ENCODE data around the gene CERS6.
A peak's percentile ranks its signal among the peaks of the same experiment; 100 is the strongest.

CERS6 gene

GRCh38 chr2:168443818-168444217 lies 12.3 kb upstream of the CERS6 start:
- DNase-seq (ENCODE audit: low spot score): no peak

GRCh38 chr2:168445960-168446359 lies 10.1 kb upstream of the CERS6 start:
- no peak for DNase-seq (ENCODE audit: low spot score)

- no peak for DNase-seq (ENCODE audit: low spot score)
Observed at GRCh38 chr2:168448980-168449379, 7.1 kb upstream of the CERS6 start.

- DNase-seq (ENCODE audit: low spot score): no peak
Observed at GRCh38 chr2:168449419-168449818, 6.7 kb upstream of the CERS6 start.

GRCh38 chr2:168450171-168450570 lies 5.9 kb upstream of the CERS6 start:
- DNase-seq (ENCODE audit: low spot score): no peak

- no peak for DNase-seq (ENCODE audit: low spot score)
Observed at GRCh38 chr2:168450732-168451131, 5.3 kb upstream of the CERS6 start.

- no peak for DNase-seq (ENCODE audit: low spot score)
Observed at GRCh38 chr2:168452781-168453180, 3.3 kb upstream of the CERS6 start.

GRCh38 chr2:168453404-168453803 lies 2.7 kb upstream of the CERS6 start:
- DNase-seq (ENCODE audit: low spot score): no peak

GRCh38 chr2:168454737-168455644 lies 1.1 kb upstream of the CERS6 start:
- no peak for DNase-seq (ENCODE audit: low spot score)

GRCh38 chr2:168456521-168457189 lies 583 bp downstream of the CERS6 start:
- DNase-seq (ENCODE audit: low spot score): peak; percentile 37

- peak; percentile 7 for DNase-seq (ENCODE audit: low spot score)
Observed at GRCh38 chr2:168457190-168457895, 1.3 kb downstream of the CERS6 start.

- DNase-seq (ENCODE audit: low spot score): no peak
Observed at GRCh38 chr2:168458139-168458538, 2.1 kb downstream of the CERS6 start.

- DNase-seq (ENCODE audit: low spot score): no peak
Observed at GRCh38 chr2:168459256-168459655, 3.2 kb downstream of the CERS6 start.

- no peak for DNase-seq (ENCODE audit: low spot score)
Observed at GRCh38 chr2:168460571-168460970, 4.5 kb downstream of the CERS6 start.

- DNase-seq (ENCODE audit: low spot score): no peak
Observed at GRCh38 chr2:168461178-168461941, 5.3 kb downstream of the CERS6 start.

- DNase-seq (ENCODE audit: low spot score): no peak
Observed at GRCh38 chr2:168461942-168462331, 5.9 kb downstream of the CERS6 start.

GRCh38 chr2:168462543-168463045 lies 6.5 kb downstream of the CERS6 start:
- DNase-seq (ENCODE audit: low spot score): no peak

GRCh38 chr2:168465594-168465993 lies 9.5 kb downstream of the CERS6 start:
- DNase-seq (ENCODE audit: low spot score): no peak

GRCh38 chr2:168466190-168466737 lies 10.2 kb downstream of the CERS6 start:
- DNase-seq (ENCODE audit: low spot score): no peak

- DNase-seq (ENCODE audit: low spot score): no peak
Observed at GRCh38 chr2:168466834-168467565, 10.9 kb downstream of the CERS6 start.

- no peak for DNase-seq (ENCODE audit: low spot score)
Observed at GRCh38 chr2:168467729-168468128, 11.7 kb downstream of the CERS6 start.
